H1 (cell line): ENCODE measurements around the gene TOR1A. TPM values are rescaled to one million over a fixed set of nuclear protein-coding genes. Genes with fewer than 3 reads are reported as not detected.

Source experiments
- CTCF ChIA-PET: fragments of 300-600 bp; sonication (Branson Sonifier 250); formaldehyde crosslinking; loops from one replicate; lab custom pipeline; 2021; ENCODE audit not compliant: partially characterized antibody; lab: Charles Lee
- POLR2A ChIA-PET: fragments of 300-600 bp; sonication (Branson Sonifier 250); formaldehyde crosslinking; loops from one replicate; lab custom pipeline; 2021; ENCODE audit warnings: inconsistent platforms; ENCODE audit not compliant: partially characterized antibody; lab: Charles Lee
- DNase-seq, 2 experiments: peaks; one replicate each; pipeline versions ENCODE4 v3.0.0 to v3.0.0-alpha.2; 2010 to 2022; ENCODE audit warnings: low spot score in 2 of 2, low read depth in 1 of 2, mixed read lengths in 1 of 2
- FAIRE-seq: peaks from 2 replicates; lab custom pipeline; 2011; peaks lifted over from hg19 to GRCh38; lab: Jason Lieb, UNC
- H2AFZ ChIP-seq: 2 replicates; pipeline ENCODE4 v1.8.1; 2012; ENCODE audit warnings: low read length, inconsistent platforms
- H2AK5ac ChIP-seq: 2 replicates; pipeline ENCODE4 v1.6.1; 2013; ENCODE audit warnings: low read depth, low read length
- H2BK120ac ChIP-seq: replicated peaks from 2 replicates; pipeline ENCODE3; 2013; ENCODE audit warnings: low read depth, low read length, inconsistent platforms
- H2BK12ac ChIP-seq: 2 replicates; pipeline ENCODE4 v1.6.1; 2013; ENCODE audit warnings: low read depth, low read length
- H2BK15ac ChIP-seq: 2 replicates; pipeline ENCODE4 v1.6.1; 2013; ENCODE audit warnings: low read length
- H2BK20ac ChIP-seq: 2 replicates; pipeline ENCODE4 v1.6.1; 2013; ENCODE audit warnings: low read length
- H2BK5ac ChIP-seq: 2 replicates; pipeline ENCODE4 v1.6.1; 2013; ENCODE audit warnings: low read depth, low read length
- H3K14ac ChIP-seq: 2 replicates; pipeline ENCODE4 v1.6.1; 2013; ENCODE audit warnings: inconsistent platforms; ENCODE audit not compliant: insufficient read length
- H3K18ac ChIP-seq: 2 replicates; pipeline ENCODE4 v1.6.1; 2013; ENCODE audit warnings: low read length; ENCODE audit errors: extremely low read depth
- H3K23ac ChIP-seq: 2 replicates; pipeline ENCODE4 v1.6.1; 2013; ENCODE audit warnings: inconsistent platforms; ENCODE audit not compliant: insufficient read length
- H3K23me2 ChIP-seq: 2 replicates; pipeline ENCODE4 v1.6.1; 2013; ENCODE audit warnings: low read depth, low read length
- H3K27ac ChIP-seq: 2 replicates; pipeline ENCODE4 v1.6.1; 2011; ENCODE audit warnings: low read depth, low read length, inconsistent platforms
- H3K27me3 ChIP-seq, 4 experiments: replicated peaks in 1 of 4; 1 replicate in 1 of 4; 2 replicates in 3 of 4; pipeline versions ENCODE4 v1.6.1 to v1.8.1; 2011 to 2013; ENCODE audit warnings: low read length in 3 of 4, mild to moderate bottlenecking in 3 of 4, inconsistent platforms in 2 of 4, mixed read lengths in 2 of 4, moderate library complexity in 1 of 4; ENCODE audit not compliant: control insufficient read depth in 3 of 4, insufficient read depth in 3 of 4; ENCODE audit errors: extremely low read depth in 1 of 4
- H3K36me3 ChIP-seq, 4 experiments: 2 replicates each; pipeline versions ENCODE4 v1.6.1 to v1.8.1; 2011 to 2013; ENCODE audit warnings: mild to moderate bottlenecking in 4 of 4, low read length in 3 of 4, moderate library complexity in 2 of 4, control low read depth in 1 of 4, inconsistent platforms in 1 of 4; ENCODE audit not compliant: insufficient read depth in 4 of 4, control insufficient read depth in 2 of 4
- H3K4ac ChIP-seq: replicated peaks from 2 replicates; pipeline ENCODE3; 2013; ENCODE audit warnings: low read length, low read depth, mixed read lengths, inconsistent platforms; ENCODE audit not compliant: insufficient read length
- H3K4me1 ChIP-seq, 4 experiments: replicated peaks in 1 of 4; 1 replicate in 1 of 4; 2 replicates in 3 of 4; pipeline versions ENCODE4 v1.6.1 to v1.8.1; 2011 to 2013; ENCODE audit warnings: low read length in 3 of 4, inconsistent platforms in 2 of 4, mixed read lengths in 1 of 4; ENCODE audit not compliant: insufficient read depth in 4 of 4, control insufficient read depth in 3 of 4
- H3K4me2 ChIP-seq, 2 experiments: 2 replicates each; pipeline versions ENCODE4 v1.6.1 to v1.8.1; 2011 to 2013; ENCODE audit warnings: low read depth in 2 of 2, low read length in 2 of 2, control low read depth in 1 of 2, inconsistent platforms in 1 of 2, mild to moderate bottlenecking in 1 of 2; ENCODE audit not compliant: insufficient read depth in 1 of 2
- H3K4me3 ChIP-seq, 4 experiments: fragments of 200-600, 300-600 bp in 1 of 4; sonication (generic), shearing (Covaris generic), sonication (Bioruptor Twin) in 1 of 4; 2 replicates each; pipeline versions ENCODE4 v1.5.1 to v1.8.1; 2011 to 2016; ENCODE audit warnings: low read length in 4 of 4, low read depth in 3 of 4, control low read depth in 2 of 4, inconsistent platforms in 2 of 4, mild to moderate bottlenecking in 2 of 4, mixed read lengths in 1 of 4, moderate library complexity in 1 of 4; ENCODE audit not compliant: insufficient read depth in 2 of 4; ENCODE audit errors: extremely low read depth in 1 of 4
- H3K56ac ChIP-seq: replicated peaks from 2 replicates; pipeline ENCODE3; 2013; ENCODE audit warnings: low read depth, mild to moderate bottlenecking, mixed read lengths, low read length, inconsistent platforms; ENCODE audit not compliant: insufficient read length
- H3K79me1 ChIP-seq: 2 replicates; pipeline ENCODE4 v1.6.1; 2013; ENCODE audit warnings: low read depth, low read length, control low read depth
- H3K79me2 ChIP-seq, 2 experiments: 2 replicates each; pipeline versions ENCODE4 v1.6.1 to v1.8.1; 2012 to 2013; ENCODE audit warnings: low read length in 2 of 2, mild to moderate bottlenecking in 2 of 2, inconsistent platforms in 1 of 2; ENCODE audit not compliant: insufficient read depth in 2 of 2, control insufficient read depth in 1 of 2
- H3K9ac ChIP-seq, 4 experiments: replicated peaks in 1 of 4; 1 replicate in 1 of 4; 2 replicates in 3 of 4; pipeline versions ENCODE4 v1.6.1 to v1.8.1; 2011 to 2013; ENCODE audit warnings: low read depth in 3 of 4, low read length in 3 of 4, control low read depth in 2 of 4, mild to moderate bottlenecking in 2 of 4, moderate library complexity in 2 of 4, inconsistent platforms in 1 of 4; ENCODE audit errors: extremely low read depth in 1 of 4
- H3K9me3 ChIP-seq, 2 experiments: 2 replicates each; pipeline versions ENCODE4 v1.6.1 to v1.8.1; 2012 to 2013; ENCODE audit warnings: mild to moderate bottlenecking in 2 of 2, moderate library complexity in 2 of 2, control low read depth in 1 of 2, inconsistent platforms in 1 of 2, low read depth in 1 of 2, low read length in 1 of 2, mixed read lengths in 1 of 2; ENCODE audit not compliant: insufficient read depth in 2 of 2
- H4K20me1 ChIP-seq, 2 experiments: replicated peaks in 1 of 2; 2 replicates each; pipeline versions ENCODE3 to v1.8.1; 2011 to 2013; ENCODE audit warnings: inconsistent platforms in 2 of 2, low read length in 2 of 2, mild to moderate bottlenecking in 1 of 2; ENCODE audit not compliant: insufficient read depth in 2 of 2, control insufficient read depth in 1 of 2
- H4K5ac ChIP-seq: 2 replicates; pipeline ENCODE4 v1.6.1; 2013; ENCODE audit warnings: low read length, low read depth, mixed read lengths, inconsistent platforms; ENCODE audit not compliant: insufficient read length
- H4K8ac ChIP-seq: 2 replicates; pipeline ENCODE4 v1.8.0; 2013; ENCODE audit warnings: mild to moderate bottlenecking, moderate library complexity, low read length, inconsistent platforms; ENCODE audit not compliant: insufficient read depth; ENCODE audit errors: extremely low read depth
- H4K91ac ChIP-seq: replicated peaks from 2 replicates; pipeline ENCODE3; 2013; ENCODE audit warnings: low read length, mixed read lengths, inconsistent platforms; ENCODE audit not compliant: insufficient read length
- ATF2 ChIP-seq: IDR thresholded peaks from 2 replicates; pipeline ENCODE4 v1.6.1; 2012; ENCODE audit warnings: low read length, inconsistent platforms
- CBX5 ChIP-seq: fragments of 300-800, 300-1000 bp; sonication (generic); IDR thresholded peaks from 2 replicates; pipeline ENCODE4 v1.7.1; 2016; ENCODE audit warnings: antibody characterized with exemption, low read length, low read depth
- EGR1 ChIP-seq: IDR thresholded peaks from 2 replicates; pipeline ENCODE4 v1.6.1; 2011; ENCODE audit warnings: low read depth, low read length, borderline replicate concordance
- FOSL1 ChIP-seq: IDR thresholded peaks from 2 replicates; pipeline ENCODE4 v1.6.1; 2011; ENCODE audit warnings: mild to moderate bottlenecking, low read depth, low read length, moderate library complexity; ENCODE audit not compliant: insufficient read depth
- GABPA ChIP-seq: IDR thresholded peaks from 2 replicates; pipeline ENCODE4 v1.6.1; 2011; ENCODE audit warnings: mild to moderate bottlenecking, low read length, moderate library complexity, borderline replicate concordance; ENCODE audit not compliant: insufficient read depth
- GTF2F1 ChIP-seq: IDR thresholded peaks from 2 replicates; pipeline ENCODE4 v1.6.1; 2012; ENCODE audit warnings: low read depth, low read length, improper control_type of control experiment, borderline replicate concordance
- POLR2A ChIP-seq, 2 experiments: IDR thresholded peaks; 1 replicate in 1 of 2; 2 replicates in 1 of 2; pipeline ENCODE4 v1.6.1; 2011; ENCODE audit warnings: low read depth in 2 of 2, low read length in 2 of 2, mild to moderate bottlenecking in 2 of 2; ENCODE audit errors: control extremely low read depth in 1 of 2
- POLR2AphosphoS5 ChIP-seq: IDR thresholded peaks from 2 replicates; pipeline ENCODE4 v1.6.1; 2011; ENCODE audit warnings: low read depth, low read length
- SAP30 ChIP-seq: fragments of 300-600 bp; sonication (generic); IDR thresholded peaks from 2 replicates; pipeline ENCODE4 v1.7.1; 2012; ENCODE audit warnings: low read length, moderate library complexity, mild to moderate bottlenecking, inconsistent platforms; ENCODE audit not compliant: insufficient read depth, insufficient replicate concordance
- SIN3A ChIP-seq, 2 experiments: IDR thresholded peaks in 1 of 2; conservative IDR thresholded peaks in 1 of 2; 2 replicates each; pipeline ENCODE4 v1.6.1; 2011 to 2012; ENCODE audit warnings: low read length in 2 of 2, improper control_type of control experiment in 1 of 2, low read depth in 1 of 2, mild to moderate bottlenecking in 1 of 2
- SIX5 ChIP-seq: IDR thresholded peaks from 2 replicates; pipeline ENCODE4 v1.6.1; 2011; ENCODE audit warnings: mild to moderate bottlenecking, low read depth, low read length
- SP4 ChIP-seq: IDR thresholded peaks from 2 replicates; pipeline ENCODE4 v1.6.1; 2012; ENCODE audit warnings: low read length, inconsistent platforms
- TCF12 ChIP-seq: IDR thresholded peaks from 2 replicates; pipeline ENCODE4 v1.6.1; 2011; ENCODE audit warnings: low read depth, mild to moderate bottlenecking, low read length
- WGBS, 2 experiments: shearing (Covaris generic) in 1 of 2; methylation state at CpG; one replicate each; pipeline versions ENCODE4 v1.1.6 to v1.1.7; 2013 to 2015; ENCODE audit warnings: low lambda C conversion rate in 2 of 2, mixed read lengths in 2 of 2, inconsistent platforms in 1 of 2, low coverage in 1 of 2, missing lambda C conversion rate in 1 of 2; ENCODE audit not compliant: insufficient replicate concordance in 2 of 2, insufficient coverage in 1 of 2, insufficient read length in 1 of 2; ENCODE audit errors: extremely low coverage in 1 of 2, missing lambda C conversion rate in 1 of 2; 5-methylcytosine and 5-hydroxymethylcytosine counted together
- polyA plus RNA-seq, 7 experiments: library from polyadenylated mRNA; depleted of rRNA in 3 of 7; stranded (reverse) in 5 of 7; unstranded in 2 of 7; fragments of >200 nt in 5 of 7; fragments of 200-250 nt in 2 of 7; gene quantifications; 1 replicate in 5 of 7; 2 replicates in 1 of 7; 4 replicates in 1 of 7; pipeline versions ENCODE4 v1.2.1 to v1.2.3, GENCODE V29; 2011 to 2013; ENCODE audit warnings: missing spikeins in 2 of 7, mixed read lengths in 2 of 7
- total RNA-seq: library from RNA; stranded (reverse); fragmentation: NEBNext Ultra II Directional; extraction: Animal tissue kit (Norgen Biotek cat#: 25700); gene quantifications from 2 replicates; pipeline ENCODE4 v1.2.1, GENCODE V29; 2021

Gene TOR1A
- total and polyA plus RNA-seq, 2 of the 8 experiments (the other 6 are each of a cell fraction or from before 2014, with no cell fraction given), result 37.6 to 46.7 TPM

GRCh38 chr9:129832982-129833381, 9.0 kb upstream of the TOR1A start:
- Histone ChIP-seq H3K14ac (no peak overlapping the region), H3K4me2 (no peak overlapping the region), H4K91ac (no peak overlapping the region), H2BK15ac (no peak overlapping the region), H3K56ac (no peak overlapping the region), H3K23ac (no peak overlapping the region), H3K4ac (no peak overlapping the region), H4K8ac (no peak overlapping the region), H3K4me1 (peaks cover 0 to 8% (median 4%) of the 10 kb centered on the region in 4 experiments; a peak in 4 of 7 replicates), H3K9me3 (no peaks in the 10 kb centered on the region), H2AFZ (no peak overlapping the region), H3K27me3 (no peaks in the 10 kb centered on the region; a peak in 1 of 7 replicates), H3K79me1 (peaks cover 2% of the 10 kb centered on the region), H3K18ac (no peak overlapping the region), H3K27ac (no peak overlapping the region), H2BK120ac (no peak overlapping the region), H2BK12ac (no peak overlapping the region), H4K20me1 (peaks cover 0 to 1% of the 10 kb centered on the region in 2 experiments), H2AK5ac (no peak overlapping the region), H3K79me2 (peaks cover 0 to 12% of the 10 kb centered on the region in 2 experiments; a peak in 2 of 4 replicates), H2BK20ac (no peak overlapping the region), H3K23me2 (peaks cover 6% of the 10 kb centered on the region), H4K5ac (no peak overlapping the region), H2BK5ac (no peak overlapping the region), H3K4me3 (no peak overlapping the region), H3K9ac (no peak overlapping the region), H3K36me3 (peaks cover 14 to 35% (median 27%) of the 10 kb centered on the region in 4 experiments; a peak in 7 of 8 replicates)
- ChIA-PET CTCF (no interaction called here), POLR2A (interaction anchor here (0.7 kb wide), 1 partner anchor 55 kb away, joined by 3 read pairs; no protein-coding TSS in a partner anchor)
- no peak for FAIRE-seq
- DNase-seq, result no peak
- WGBS, 2 experiments, result 94% methylated on average over 1 of the region's 1 CpG; no CpG with 5 or more reads in 1 of the 2 experiments
- no peak for TF ChIP-seq FOSL1
- TF ChIP-seq GTF2F1, result no peak
- TF ChIP-seq GABPA, result no peak
- no peak for TF ChIP-seq CBX5
- no peak for TF ChIP-seq SAP30
- no peak for TF ChIP-seq SIN3A (conservative IDR thresholded peaks at IDR 0.05 in 1 of 2, IDR thresholded peaks at IDR 0.05 in 1 of 2; ENCODE audit: low read depth in 1 of 2, low read length in 2 of 2)
- no peak for TF ChIP-seq ATF2
- TF ChIP-seq SIX5, result no peak
- no peak for TF ChIP-seq SP4
- TF ChIP-seq POLR2A (IDR thresholded peaks at IDR 0.05; ENCODE audit: control extremely low read depth in 1 of 2, low read depth in 2 of 2, low read length in 2 of 2), result no peak
- no peak for TF ChIP-seq POLR2AphosphoS5
- TF ChIP-seq EGR1, result no peak
- TF ChIP-seq TCF12, result no peak
